Testis (tissue), 2 donors: ENCODE data around the gene BDKRB2.

ENCODE experiments used
- CTCF ChIP-seq, 3 experiments: fragments of 450-650 bp in 2 of 3; fragments of 200-600 bp in 1 of 3; sonication (generic) in 1 of 3; IDR thresholded peaks; one replicate each; pipeline ENCODE4 v1.5.1; 2016 to 2019; ENCODE audit warnings: antibody characterized with exemption in 3 of 3, mild to moderate bottlenecking in 2 of 3, moderate library complexity in 1 of 3
- POLR2A ChIP-seq: fragments of 450-650 bp; IDR thresholded peaks from one replicate; pipeline ENCODE4 v1.6.1; 2017; ENCODE audit warnings: antibody characterized with exemption, mild to moderate bottlenecking, moderate library complexity

GRCh38 chr14:96201157-96201556, 3.5 kb upstream of the BDKRB2 start:
- TF ChIP-seq CTCF (IDR thresholded peaks at IDR 0.05) (no peak), POLR2A (no peak)
